Measurements from ENCODE around the gene OR8D1.
A peak's percentile ranks its signal among the peaks of the same experiment; 100 is the strongest.
"Not testable (repeated sequence)": the region's sequence is repeated elsewhere in the genome, so short reads cannot be mapped to it uniquely, and the experiment has no call there.

The OR8D1 gene

DNA sequence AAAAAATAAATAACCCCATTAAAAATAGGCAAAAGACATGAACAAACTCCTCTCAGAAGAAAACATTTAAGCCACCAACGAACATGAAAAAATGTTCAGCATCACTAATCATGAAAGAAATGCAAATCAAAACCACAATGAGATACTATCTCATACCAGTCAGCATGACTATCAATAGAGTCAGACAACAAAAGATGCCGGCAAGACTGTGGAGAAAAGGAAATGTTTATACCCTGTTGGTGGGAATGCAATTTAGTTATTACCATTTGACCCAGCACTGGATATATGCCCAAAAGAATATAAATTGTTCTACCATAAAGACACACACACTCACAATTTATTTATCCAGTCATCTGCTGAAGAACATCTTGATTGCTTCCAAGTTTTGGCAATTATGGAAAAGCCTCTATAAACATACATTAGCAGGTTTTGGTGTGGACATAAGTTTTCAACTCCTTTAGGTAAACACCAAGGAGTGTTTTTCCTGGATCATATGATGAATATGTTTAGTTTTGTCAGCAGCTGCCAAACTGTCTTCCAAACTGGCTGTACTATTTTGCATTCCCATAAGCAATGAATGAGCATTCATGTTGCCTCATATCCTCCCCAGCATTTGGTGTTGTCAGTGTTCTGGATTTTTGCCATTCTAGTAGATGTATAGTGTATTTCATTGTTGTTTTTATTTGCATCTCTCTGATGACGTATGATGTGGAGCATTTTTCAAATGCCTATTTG is 28.0 kb downstream of the OR8D1 start:
- peak; percentile 97 for DNase-seq (ENCODE audit: low read depth)

GRCh38 chr11:124278261-124278660 is 35.5 kb downstream of the OR8D1 start:
- peak; percentile 27 for DNase-seq (ENCODE audit: low read depth)

GRCh38 chr11:124277804-124278203 is 35.9 kb downstream of the OR8D1 start:
- DNase-seq (ENCODE audit: low read depth): peak; percentile 32

DNA sequence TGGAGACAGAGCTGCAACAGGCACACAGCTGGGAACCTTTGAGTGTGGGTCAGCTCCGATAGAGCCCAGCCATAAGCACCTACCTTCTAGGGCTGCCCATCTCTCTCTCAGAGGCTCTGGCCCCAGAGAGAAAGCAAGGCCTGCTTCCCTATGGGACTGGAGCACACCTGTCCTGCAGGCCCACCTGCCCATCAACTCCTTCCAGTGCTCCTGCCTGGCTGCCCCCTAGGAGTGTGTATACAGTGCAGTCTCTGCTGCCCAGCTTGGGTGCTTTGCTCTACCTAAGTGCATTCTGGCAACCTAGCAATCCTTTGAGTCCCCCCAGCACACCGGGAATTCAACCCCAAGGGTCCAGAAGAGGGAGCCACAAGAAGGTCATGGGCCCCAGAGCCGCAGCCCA is 36.5 kb downstream of the OR8D1 start:
- no peak for DNase-seq (ENCODE audit: low read depth)

DNA sequence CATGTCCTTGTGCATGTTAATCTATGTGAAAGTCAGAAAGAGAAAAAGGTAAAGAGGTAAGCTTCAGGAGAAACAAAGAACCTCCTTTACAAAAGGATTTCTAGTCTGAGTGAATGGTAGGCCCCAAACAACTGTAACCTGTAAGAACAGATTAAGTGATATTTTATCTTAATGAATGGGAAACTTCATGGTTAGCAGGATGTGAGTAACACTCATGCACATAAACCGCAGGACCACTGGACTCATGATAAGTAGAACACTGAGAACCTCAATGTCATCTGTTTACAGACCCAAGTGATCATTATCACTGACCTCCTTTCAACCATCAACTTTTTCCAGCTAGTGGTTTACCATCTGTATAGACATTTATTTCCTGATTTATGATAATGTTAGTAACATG is 37.7 kb downstream of the OR8D1 start:
- peak; percentile 95 for DNase-seq (ENCODE audit: low read depth)

DNA sequence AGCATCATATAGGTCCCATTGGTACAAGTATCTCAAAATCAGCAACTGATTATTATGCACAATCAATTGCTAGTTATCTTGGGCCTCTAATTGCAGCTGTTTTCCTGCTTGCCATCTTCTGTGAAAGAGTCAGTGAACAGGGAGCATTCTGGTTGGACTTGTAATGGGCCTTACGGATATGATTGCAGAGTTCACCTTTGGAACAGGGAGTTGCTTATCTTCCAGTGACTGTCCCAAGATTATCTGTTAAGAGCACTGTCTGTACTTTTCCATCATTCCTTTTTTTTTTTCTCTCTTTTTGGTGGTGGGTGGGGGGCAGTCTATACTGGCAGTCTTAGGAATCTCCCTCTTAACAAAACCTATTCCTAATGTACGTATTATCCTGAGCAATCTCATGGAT is 39.7 kb downstream of the OR8D1 start:
- DNase-seq (ENCODE audit: low read depth): no peak

GRCh38 chr11:124270886-124271285 is 42.9 kb downstream of the OR8D1 start:
- DNase-seq (ENCODE audit: low read depth): peak; percentile 72

DNA sequence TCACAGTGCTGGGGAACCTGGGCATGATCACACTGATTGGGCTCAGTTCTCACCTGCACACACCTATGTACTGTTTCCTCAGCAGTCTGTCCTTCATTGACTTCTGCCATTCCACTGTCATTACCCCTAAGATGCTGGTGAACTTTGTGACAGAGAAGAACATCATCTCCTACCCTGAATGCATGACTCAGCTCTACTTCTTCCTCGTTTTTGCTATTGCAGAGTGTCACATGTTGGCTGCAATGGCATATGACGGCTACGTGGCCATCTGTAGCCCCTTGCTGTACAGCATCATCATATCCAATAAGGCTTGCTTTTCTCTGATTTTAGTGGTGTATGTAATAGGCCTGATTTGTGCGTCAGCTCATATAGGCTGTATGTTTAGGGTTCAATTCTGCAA is 48.7 kb downstream of the OR8D1 start:
- not testable (repeated sequence) for DNase-seq (ENCODE audit: low read depth)

- no peak for DNase-seq (ENCODE audit: low read depth)
Observed at GRCh38 chr11:124256076-124256475, 57.7 kb downstream of the OR8D1 start, which contains the start of gene OR8G5. OR8G5 (plus strand) TSS chr11:124256376; CDS start chr11:124264932, 8,556 bp downstream.
